Measurements from ENCODE around the gene GPR89B.

Gene GPR89B

DNA sequence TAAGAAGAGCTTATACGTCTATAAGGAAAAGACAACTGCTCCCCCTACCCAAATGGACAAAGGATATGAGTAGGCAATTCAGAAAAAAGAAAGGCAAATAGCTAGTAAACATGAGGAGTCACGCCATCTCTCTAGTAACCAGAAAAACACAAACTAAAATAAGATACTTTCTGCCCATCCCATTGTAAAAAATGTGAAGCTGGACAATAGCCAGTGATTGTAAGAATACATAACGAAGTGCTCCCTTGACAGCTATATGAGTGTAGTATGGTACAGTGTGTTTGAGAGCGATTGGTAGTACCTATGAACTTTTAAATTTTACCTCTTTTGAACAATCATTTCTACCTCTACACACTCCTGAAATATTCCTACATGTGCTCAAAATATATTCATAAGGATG is 33.1 kb upstream of the GPR89B start:
- TF ChIP-seq, protein P1, sequence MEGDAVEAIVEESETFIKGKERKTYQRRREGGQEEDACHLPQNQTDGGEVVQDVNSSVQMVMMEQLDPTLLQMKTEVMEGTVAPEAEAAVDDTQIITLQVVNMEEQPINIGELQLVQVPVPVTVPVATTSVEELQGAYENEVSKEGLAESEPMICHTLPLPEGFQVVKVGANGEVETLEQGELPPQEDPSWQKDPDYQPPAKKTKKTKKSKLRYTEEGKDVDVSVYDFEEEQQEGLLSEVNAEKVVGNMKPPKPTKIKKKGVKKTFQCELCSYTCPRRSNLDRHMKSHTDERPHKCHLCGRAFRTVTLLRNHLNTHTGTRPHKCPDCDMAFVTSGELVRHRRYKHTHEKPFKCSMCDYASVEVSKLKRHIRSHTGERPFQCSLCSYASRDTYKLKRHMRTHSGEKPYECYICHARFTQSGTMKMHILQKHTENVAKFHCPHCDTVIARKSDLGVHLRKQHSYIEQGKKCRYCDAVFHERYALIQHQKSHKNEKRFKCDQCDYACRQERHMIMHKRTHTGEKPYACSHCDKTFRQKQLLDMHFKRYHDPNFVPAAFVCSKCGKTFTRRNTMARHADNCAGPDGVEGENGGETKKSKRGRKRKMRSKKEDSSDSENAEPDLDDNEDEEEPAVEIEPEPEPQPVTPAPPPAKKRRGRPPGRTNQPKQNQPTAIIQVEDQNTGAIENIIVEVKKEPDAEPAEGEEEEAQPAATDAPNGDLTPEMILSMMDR (conservative IDR thresholded peaks at IDR 0.05; ENCODE audit: low read depth, low read length) = no peak
- no peak overlapping the region for H3K4me3 ChIP-seq (ENCODE audit: low read depth, low read length)
- DNase-seq (ENCODE audit: low read depth) = no peak

DNA sequence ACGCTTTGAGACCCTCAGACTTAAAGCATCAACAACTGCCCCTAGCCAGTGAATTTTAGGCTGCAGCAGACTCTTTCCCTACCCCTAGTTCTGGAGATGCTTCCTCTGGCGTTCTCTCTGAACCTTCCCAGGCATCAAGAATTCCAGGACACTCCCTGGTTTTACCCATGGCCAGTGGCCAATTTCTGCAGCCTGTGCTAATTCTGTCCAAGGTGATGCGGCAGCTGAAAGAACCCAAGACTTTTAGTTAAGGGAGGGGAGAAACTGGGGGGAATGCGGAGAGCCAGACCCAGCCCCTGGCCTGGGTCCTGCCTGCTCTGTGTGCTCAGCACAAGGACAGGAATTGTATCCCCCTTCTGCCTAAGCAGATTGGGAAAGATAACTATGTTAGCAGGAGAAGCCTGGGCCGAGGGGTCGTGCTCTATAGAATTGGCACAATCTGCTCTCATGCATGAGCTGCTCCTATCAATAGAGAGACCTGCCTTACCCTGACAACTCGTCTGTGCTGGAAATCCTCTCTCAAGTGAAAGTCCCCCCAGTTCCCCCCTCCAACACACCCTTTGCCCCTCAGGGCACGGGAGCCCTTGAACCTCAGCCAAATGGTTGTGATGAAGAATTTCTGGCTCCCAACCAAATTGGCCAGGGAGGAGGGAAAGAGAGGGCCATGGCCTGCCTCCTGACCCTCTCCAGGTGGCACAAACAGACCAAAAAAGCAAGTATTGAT is 31.0 kb upstream of the GPR89B start:
- H3K4me3 ChIP-seq (ENCODE audit: low read depth, low read length) = no peak overlapping the region
- TF ChIP-seq, protein P1 (conservative IDR thresholded peaks at IDR 0.05; ENCODE audit: low read depth, low read length) = no peak
- no peak for DNase-seq (ENCODE audit: low read depth)

DNA sequence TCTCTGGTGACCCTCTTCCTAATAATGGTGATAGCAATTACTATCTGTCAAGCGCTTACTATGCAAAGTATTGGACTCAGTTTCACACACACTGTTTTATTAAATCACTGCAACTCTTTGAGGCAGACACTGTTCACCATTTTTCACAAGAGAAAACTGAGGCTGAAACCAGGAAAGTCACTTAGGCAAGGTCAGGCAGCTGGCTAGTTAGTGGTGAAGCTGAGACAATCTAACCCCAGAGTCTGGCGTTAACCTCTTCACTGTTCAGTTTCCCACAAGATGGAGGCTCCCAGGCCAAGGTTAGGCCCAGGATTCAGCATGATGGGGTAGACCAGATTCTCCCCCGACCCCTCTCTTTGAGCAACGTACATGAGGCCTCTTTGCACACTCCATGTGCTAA is 30.4 kb upstream of the GPR89B start:
- TF ChIP-seq, protein P1 (conservative IDR thresholded peaks at IDR 0.05; ENCODE audit: low read depth, low read length) = no peak
- DNase-seq (ENCODE audit: low read depth) = no peak
- no peak overlapping the region for H3K4me3 ChIP-seq (ENCODE audit: low read depth, low read length)

DNA sequence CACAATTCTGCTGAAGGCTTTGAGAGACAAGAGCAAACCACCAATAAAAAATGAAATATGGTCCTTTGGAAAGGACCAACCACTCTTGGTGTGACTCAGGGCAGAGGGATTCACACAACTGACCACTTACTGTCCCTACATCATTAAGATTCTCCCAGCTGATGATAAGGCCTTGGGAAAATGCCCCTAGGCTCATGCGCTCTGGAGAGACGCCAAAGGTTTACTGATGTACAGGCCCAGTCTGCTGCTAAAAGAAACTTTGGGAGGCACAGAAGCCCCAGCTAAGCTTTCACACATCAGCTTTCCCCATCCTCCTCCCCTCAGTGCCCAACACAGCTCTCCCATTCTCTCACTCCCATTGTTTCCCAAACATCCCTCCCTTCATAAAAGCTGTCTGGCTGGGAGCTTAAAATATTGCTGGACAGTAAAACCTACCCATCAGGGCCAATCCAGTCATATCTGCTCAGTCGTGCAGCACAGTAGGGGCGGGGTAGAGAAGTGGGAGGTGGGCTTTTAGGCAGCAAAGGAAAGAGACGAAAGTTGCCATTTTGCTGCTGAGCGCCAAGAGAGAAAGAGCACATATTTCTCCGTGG is 25.9 kb upstream of the GPR89B start, which contains the start of gene GJA8:
Gene GJA8 (plus strand): TSS at position 543 of the 593 bp plus-strand sequence. CDS start 5,161 bp downstream, outside the sequence.
- DNase-seq (ENCODE audit: low read depth) = no peak
- no peak within 1 kb of the TSS for H3K4me3 ChIP-seq (ENCODE audit: low read depth, low read length)
- TF ChIP-seq, protein P1 (conservative IDR thresholded peaks at IDR 0.05; ENCODE audit: low read depth, low read length) = no peak

DNA sequence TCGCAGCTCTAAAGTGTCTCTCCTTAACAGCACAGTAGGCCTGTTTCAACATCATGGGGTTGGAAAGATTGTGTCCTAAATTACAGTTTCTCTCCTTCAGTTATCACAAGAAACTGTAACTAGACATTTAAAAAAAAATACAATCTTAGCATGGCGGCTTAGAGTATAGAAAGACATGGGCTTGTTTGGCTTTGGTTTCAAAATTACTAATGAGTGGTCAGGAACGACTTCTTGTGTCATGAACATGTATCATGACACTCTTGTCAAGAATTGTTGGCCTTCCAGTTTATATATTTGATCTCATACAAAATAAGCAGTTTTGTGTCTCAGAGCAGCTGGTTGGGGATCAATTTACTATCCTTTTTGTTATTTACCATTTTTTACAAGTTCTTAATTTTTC is 23.5 kb upstream of the GPR89B start:
- TF ChIP-seq, protein P1 (conservative IDR thresholded peaks at IDR 0.05; ENCODE audit: low read depth, low read length) = no peak
- no peak for DNase-seq (ENCODE audit: low read depth)
- H3K4me3 ChIP-seq (ENCODE audit: low read depth, low read length) = no peak overlapping the region

DNA sequence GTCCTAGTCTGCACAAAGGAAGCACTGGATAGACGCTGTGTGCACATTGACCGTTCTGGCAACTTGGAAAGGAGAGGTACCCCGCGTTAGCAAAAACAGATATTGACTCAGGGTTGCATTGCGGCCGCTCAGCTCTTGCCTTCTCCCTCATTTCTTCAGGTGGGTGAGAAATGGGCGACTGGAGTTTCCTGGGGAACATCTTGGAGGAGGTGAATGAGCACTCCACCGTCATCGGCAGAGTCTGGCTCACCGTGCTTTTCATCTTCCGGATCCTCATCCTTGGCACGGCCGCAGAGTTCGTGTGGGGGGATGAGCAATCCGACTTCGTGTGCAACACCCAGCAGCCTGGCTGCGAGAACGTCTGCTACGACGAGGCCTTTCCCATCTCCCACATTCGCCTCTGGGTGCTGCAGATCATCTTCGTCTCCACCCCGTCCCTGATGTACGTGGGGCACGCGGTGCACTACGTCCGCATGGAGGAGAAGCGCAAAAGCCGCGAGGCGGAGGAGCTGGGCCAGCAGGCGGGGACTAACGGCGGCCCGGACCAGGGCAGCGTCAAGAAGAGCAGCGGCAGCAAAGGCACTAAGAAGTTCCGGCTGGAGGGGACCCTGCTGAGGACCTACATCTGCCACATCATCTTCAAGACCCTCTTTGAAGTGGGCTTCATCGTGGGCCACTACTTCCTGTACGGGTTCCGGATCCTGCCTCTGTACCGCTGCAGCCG is 20.3 kb upstream of the GPR89B start:
- DNase-seq (ENCODE audit: low read depth) = no peak
- no peak overlapping the region for H3K4me3 ChIP-seq (ENCODE audit: low read depth, low read length)
- TF ChIP-seq, protein P1 (conservative IDR thresholded peaks at IDR 0.05; ENCODE audit: low read depth, low read length) = no peak
